Vagina (tissue), 2 donors: ENCODE measurements around the gene AJAP1. TPM values are rescaled to one million over a fixed set of nuclear protein-coding genes. Genes with fewer than 3 reads are reported as not detected.

Experiments used
- DNase-seq, 2 donors: peaks; one replicate each; pipeline ENCODE4 v3.0.0-alpha.2; 2017; ENCODE audit errors: extremely low spot score in 2 of 2
- H3K27ac ChIP-seq: fragments of 200-600 bp; sonication (generic); one replicate; pipeline ENCODE4 v1.5.1; 2019
- H3K27me3 ChIP-seq: fragments of 200-600 bp; sonication (generic); one replicate; pipeline ENCODE4 v1.5.1; 2019
- H3K36me3 ChIP-seq, 2 donors: fragments of 200-600 bp; sonication (generic); one replicate each; pipeline ENCODE4 v1.5.1; 2017 to 2019
- H3K4me1 ChIP-seq: fragments of 200-600 bp; sonication (generic); one replicate; pipeline ENCODE4 v1.5.1; 2019
- H3K4me3 ChIP-seq, 2 donors: fragments of 200-600 bp; sonication (generic); 1 replicate in 1 of 2; 2 replicates in 1 of 2; pipeline ENCODE4 v1.5.1; 2016 to 2019
- H3K9me3 ChIP-seq: fragments of 200-600 bp; sonication (generic); one replicate; pipeline ENCODE4 v1.5.1; 2019
- POLR2A ChIP-seq, 2 donors: fragments of 450-650 bp; IDR thresholded peaks; one replicate each; pipeline ENCODE4 v1.6.1; 2017; ENCODE audit warnings: antibody characterized with exemption in 2 of 2, mild to moderate bottlenecking in 2 of 2, moderate library complexity in 2 of 2
- POLR2AphosphoS5 ChIP-seq, 2 donors: sonication (generic); formaldehyde crosslinking; IDR thresholded peaks; one replicate each; pipeline ENCODE4 v1.9.0; 2017; ENCODE audit warnings: antibody characterized with exemption in 2 of 2, mild to moderate bottlenecking in 2 of 2, low read depth in 1 of 2; ENCODE audit not compliant: insufficient read depth in 1 of 2
- intact Hi-C: fragments of 100-400 bp; cut with DNase I; formaldehyde crosslinking; loops from one replicate; pipeline ENCODE4 v1.15.1; 2023
- total RNA-seq: library from RNA; depleted of rRNA; stranded (reverse); fragments of >200 nt; gene quantifications from one replicate; pipeline ENCODE4 v1.2.3, GENCODE V29; 2016
- TF ChIP-seq, protein P1 (sequence below), 3 experiments: fragments of 450-650 bp in 2 of 3; fragments of 200-600 bp in 1 of 3; sonication (generic) in 1 of 3; IDR thresholded peaks; one replicate each; pipeline ENCODE4 v1.5.1; 2017 to 2019; ENCODE audit warnings: antibody characterized with exemption in 3 of 3, mild to moderate bottlenecking in 2 of 3, moderate library complexity in 2 of 3

AJAP1 gene
- total RNA-seq, 1 donor from 2014 or later, result 1.7 TPM

DNA sequence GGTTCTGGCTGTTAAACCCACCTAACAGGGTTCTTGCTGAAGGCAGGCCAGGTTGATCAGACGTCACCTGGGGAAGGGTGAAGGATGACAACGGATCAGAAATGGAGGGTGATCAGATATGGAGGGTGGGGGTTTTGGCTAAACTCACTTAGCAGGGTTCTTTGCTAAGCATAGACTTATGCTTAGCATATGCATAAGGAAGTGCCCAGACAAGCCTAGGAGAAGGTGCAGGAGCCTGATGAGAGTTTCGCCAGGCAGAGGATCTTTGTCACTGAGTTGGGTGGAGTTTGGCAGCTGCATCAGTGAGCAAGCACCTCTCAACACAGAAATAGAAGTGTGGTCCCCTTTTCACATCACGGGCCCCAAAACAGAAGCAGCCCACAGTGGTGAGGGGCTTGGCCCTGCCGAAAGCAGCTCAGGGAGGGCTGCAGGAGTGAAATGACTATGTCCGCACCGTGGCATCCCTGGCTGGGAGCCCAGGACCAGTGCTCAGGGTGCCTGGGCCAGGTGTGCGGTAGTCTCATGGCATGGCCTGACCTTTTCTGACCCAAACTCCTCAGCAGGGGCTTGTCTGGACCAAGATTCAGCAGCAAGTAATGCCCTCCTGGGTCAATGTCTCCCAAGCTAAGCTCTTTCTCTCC, 101.6 kb downstream of the AJAP1 start:
- Histone ChIP-seq H3K4me1 (no peaks in the 10 kb centered on the region), H3K36me3 (no peaks in the 10 kb centered on the region), H3K4me3 (no peak overlapping the region), H3K9me3 (no peaks in the 10 kb centered on the region), H3K27me3 (no peaks in the 10 kb centered on the region), H3K27ac (no peak overlapping the region)
- no peak for TF ChIP-seq POLR2AphosphoS5 (IDR thresholded peaks at IDR 0.05; ENCODE audit: insufficient read depth in 1 of 2, low read depth in 1 of 2)
- TF ChIP-seq POLR2A (IDR thresholded peaks at IDR 0.05), result no peak
- TF ChIP-seq, protein P1, sequence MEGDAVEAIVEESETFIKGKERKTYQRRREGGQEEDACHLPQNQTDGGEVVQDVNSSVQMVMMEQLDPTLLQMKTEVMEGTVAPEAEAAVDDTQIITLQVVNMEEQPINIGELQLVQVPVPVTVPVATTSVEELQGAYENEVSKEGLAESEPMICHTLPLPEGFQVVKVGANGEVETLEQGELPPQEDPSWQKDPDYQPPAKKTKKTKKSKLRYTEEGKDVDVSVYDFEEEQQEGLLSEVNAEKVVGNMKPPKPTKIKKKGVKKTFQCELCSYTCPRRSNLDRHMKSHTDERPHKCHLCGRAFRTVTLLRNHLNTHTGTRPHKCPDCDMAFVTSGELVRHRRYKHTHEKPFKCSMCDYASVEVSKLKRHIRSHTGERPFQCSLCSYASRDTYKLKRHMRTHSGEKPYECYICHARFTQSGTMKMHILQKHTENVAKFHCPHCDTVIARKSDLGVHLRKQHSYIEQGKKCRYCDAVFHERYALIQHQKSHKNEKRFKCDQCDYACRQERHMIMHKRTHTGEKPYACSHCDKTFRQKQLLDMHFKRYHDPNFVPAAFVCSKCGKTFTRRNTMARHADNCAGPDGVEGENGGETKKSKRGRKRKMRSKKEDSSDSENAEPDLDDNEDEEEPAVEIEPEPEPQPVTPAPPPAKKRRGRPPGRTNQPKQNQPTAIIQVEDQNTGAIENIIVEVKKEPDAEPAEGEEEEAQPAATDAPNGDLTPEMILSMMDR (IDR thresholded peaks at IDR 0.05), result no peak
- intact Hi-C loops, result no loop called here
- DNase-seq, result no peak

DNA sequence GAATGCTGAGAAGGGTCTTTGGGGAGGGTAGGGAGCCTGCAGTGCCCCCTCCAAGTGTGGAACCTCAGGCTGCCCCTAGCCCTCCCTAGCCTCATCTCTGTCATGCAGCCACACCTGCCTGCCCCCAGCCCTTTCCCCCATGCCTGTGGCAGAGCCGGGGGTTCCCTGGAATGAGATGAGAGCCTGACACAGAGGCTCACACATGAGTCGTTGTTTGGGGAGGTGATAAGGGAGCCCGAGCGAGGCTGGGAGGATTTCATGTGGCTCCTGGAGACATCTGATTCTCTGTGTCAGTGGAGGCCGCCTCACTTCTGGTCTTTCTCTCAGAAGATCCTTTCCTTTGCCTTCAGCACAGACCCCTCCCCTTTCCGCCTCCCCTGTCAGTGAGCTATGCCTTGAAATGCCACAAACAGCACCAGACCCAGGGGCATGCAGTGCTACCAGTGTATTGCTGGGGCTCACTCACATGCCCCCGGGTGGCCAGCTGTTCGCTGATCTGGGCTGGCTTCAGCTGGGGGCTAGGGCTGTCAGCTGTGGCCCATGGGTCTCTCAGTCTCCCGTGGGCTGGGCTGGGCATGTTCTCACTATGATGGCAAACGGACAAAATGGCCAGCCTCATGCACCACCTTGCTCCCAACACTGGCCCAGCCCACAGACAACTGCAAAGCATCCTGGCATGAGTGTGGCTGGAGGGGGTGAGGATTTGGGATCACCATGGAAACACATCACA, 102.6 kb downstream of the AJAP1 start:
- TF ChIP-seq POLR2AphosphoS5 (IDR thresholded peaks at IDR 0.05; ENCODE audit: insufficient read depth in 1 of 2, low read depth in 1 of 2), result no peak
- no peak for TF ChIP-seq POLR2A (IDR thresholded peaks at IDR 0.05)
- TF ChIP-seq, protein P1 (IDR thresholded peaks at IDR 0.05), result no peak
- no peak for DNase-seq
- H3K36me3 ChIP-seq, result no peaks in the 10 kb centered on the region
- no peaks in the 10 kb centered on the region for H3K9me3 ChIP-seq
- intact Hi-C loops, result no loop called here
- no peaks in the 10 kb centered on the region for H3K27me3 ChIP-seq
- H3K27ac ChIP-seq, result no peak overlapping the region
- no peaks in the 10 kb centered on the region for H3K4me1 ChIP-seq
- no peak overlapping the region for H3K4me3 ChIP-seq

DNA sequence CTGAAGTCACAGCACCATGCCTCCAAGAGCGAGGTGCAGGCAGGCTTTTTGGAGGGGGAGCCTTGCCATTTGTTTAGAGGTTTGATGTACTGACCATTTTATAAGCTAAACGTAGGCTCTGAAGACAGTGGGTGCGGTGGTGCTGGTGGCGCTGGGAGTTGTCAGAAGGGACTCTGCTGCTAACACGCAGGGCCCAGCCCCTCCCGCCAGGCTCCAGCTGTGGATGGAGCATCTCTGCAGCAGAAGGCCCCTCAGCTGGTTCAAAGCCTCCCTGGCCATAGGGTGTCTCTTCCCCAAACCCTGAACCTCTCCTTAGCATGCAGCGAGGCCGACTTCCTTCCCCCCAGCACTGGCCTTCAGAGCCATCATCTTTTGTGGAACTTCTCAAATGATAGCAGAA, 105.3 kb downstream of the AJAP1 start:
- intact Hi-C loops, result no loop called here
- Histone ChIP-seq H3K4me1 (no peaks in the 10 kb centered on the region), H3K27me3 (no peaks in the 10 kb centered on the region), H3K4me3 (no peak overlapping the region), H3K9me3 (no peaks in the 10 kb centered on the region), H3K27ac (no peak overlapping the region), H3K36me3 (no peaks in the 10 kb centered on the region)
- DNase-seq, result no peak
- TF ChIP-seq, protein P1 (IDR thresholded peaks at IDR 0.05), result no peak
- TF ChIP-seq POLR2AphosphoS5 (IDR thresholded peaks at IDR 0.05; ENCODE audit: insufficient read depth in 1 of 2, low read depth in 1 of 2) (no peak), POLR2A (IDR thresholded peaks at IDR 0.05) (no peak)

DNA sequence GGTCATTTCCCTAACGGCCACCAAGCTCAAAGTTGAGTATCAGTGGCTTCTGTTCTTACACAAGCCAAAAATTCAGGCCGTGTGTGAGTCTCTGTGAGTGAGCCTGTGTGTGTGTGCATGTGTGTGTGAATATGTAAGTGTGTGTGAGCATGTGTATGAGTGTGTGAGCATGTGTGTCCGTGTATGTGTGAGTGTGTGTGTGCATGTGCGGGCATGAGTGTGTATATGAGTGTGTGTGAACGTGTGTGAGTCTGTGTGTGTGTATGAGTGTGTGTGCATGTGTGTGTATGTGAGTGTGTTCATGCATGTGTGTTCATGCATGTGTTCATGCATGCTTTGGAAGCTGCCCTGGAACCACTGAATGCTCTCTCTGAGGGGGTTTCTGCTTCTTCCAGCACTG, 105.7 kb downstream of the AJAP1 start:
- Histone ChIP-seq H3K4me1 (no peaks in the 10 kb centered on the region), H3K4me3 (no peak overlapping the region), H3K27ac (no peak overlapping the region), H3K9me3 (no peaks in the 10 kb centered on the region), H3K27me3 (no peaks in the 10 kb centered on the region), H3K36me3 (no peaks in the 10 kb centered on the region)
- intact Hi-C loops, result no loop called here
- no peak for DNase-seq
- TF ChIP-seq POLR2AphosphoS5 (IDR thresholded peaks at IDR 0.05; ENCODE audit: insufficient read depth in 1 of 2, low read depth in 1 of 2) (no peak), POLR2A (IDR thresholded peaks at IDR 0.05) (no peak)
- TF ChIP-seq, protein P1 (IDR thresholded peaks at IDR 0.05), result no peak

DNA sequence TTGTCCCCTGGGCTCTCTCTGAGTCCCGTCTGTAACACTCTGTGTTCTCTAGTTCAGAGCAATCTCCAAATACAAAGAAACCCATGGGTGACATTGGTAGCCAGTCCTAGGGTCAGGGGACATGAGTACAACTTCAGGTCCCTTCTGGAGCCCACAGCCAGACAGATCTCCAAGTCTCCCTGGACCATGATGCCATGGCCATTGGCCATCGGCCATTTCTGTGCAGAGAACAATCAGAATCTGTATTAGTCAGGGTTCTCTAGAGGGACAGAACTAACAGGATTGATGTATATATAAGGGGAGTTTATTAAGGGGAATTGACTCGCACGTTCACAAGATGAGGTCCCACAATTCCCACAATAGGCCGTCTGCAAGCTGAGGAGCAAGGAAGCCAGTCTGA, 106.9 kb downstream of the AJAP1 start:
- Histone ChIP-seq H3K4me3 (no peak overlapping the region), H3K27me3 (no peaks in the 10 kb centered on the region), H3K27ac (no peak overlapping the region), H3K36me3 (no peaks in the 10 kb centered on the region), H3K9me3 (no peaks in the 10 kb centered on the region), H3K4me1 (no peaks in the 10 kb centered on the region)
- DNase-seq, result no peak
- TF ChIP-seq, protein P1 (IDR thresholded peaks at IDR 0.05), result no peak
- intact Hi-C loops, result no loop called here
